Natural killer cell (primary cell): ENCODE measurements around the gene TRAK1. TPM values are rescaled to one million over a fixed set of nuclear protein-coding genes. Genes with fewer than 3 reads are reported as not detected.

Experiments used
- ATAC-seq, 3 donors: fragments of 150-1000 bp in 2 of 3; fragments of 200-7000 bp in 1 of 3; cut with Tn5 transposase; 1 replicate in 1 of 3; 2 replicates in 2 of 3; pipeline ENCODE4 v1.10.0; 2021; ENCODE audit warnings: mild to moderate bottlenecking in 2 of 3, moderate library complexity in 2 of 3
- DNase-seq, 2 donors: peaks; one replicate each; pipeline versions ENCODE4 v3.0.0 to v3.0.0-alpha.2; 2013 to 2021; ENCODE audit warnings: mixed read lengths in 1 of 2
- H3K27ac ChIP-seq: one replicate; pipeline ENCODE4 v1.5.1; 2013; ENCODE audit warnings: mild to moderate bottlenecking, low read length
- H3K27me3 ChIP-seq: one replicate; pipeline ENCODE4 v1.6.1; 2013; ENCODE audit warnings: low read length; ENCODE audit not compliant: control insufficient read depth, insufficient read depth
- H3K36me3 ChIP-seq: one replicate; pipeline ENCODE4 v1.6.1; 2013; ENCODE audit warnings: low read length; ENCODE audit not compliant: control insufficient read depth, insufficient read depth
- H3K4me1 ChIP-seq: one replicate; pipeline ENCODE4 v1.6.1; 2013; ENCODE audit warnings: low read length; ENCODE audit not compliant: control insufficient read depth, insufficient read depth
- H3K4me3 ChIP-seq: one replicate; pipeline ENCODE4 v1.5.1; 2013; ENCODE audit warnings: low read length
- H3K9me3 ChIP-seq: one replicate; pipeline ENCODE4 v1.6.1; 2013; ENCODE audit warnings: low read length; ENCODE audit not compliant: control insufficient read depth, insufficient read depth
- H3K27ac Mint-ChIP-seq, 2 donors: one replicate each; pipeline ENCODE4 v1.8.0; 2022; ENCODE audit warnings: mild to moderate bottlenecking in 2 of 2, mixed read lengths in 2 of 2, moderate library complexity in 1 of 2
- H3K27me3 Mint-ChIP-seq, 2 donors: one replicate each; pipeline ENCODE4 v1.8.0; 2022; ENCODE audit warnings: low read depth in 2 of 2, mixed read lengths in 2 of 2
- H3K36me3 Mint-ChIP-seq: one replicate; pipeline ENCODE4 v1.8.0; 2022; ENCODE audit warnings: mixed read lengths
- H3K4me1 Mint-ChIP-seq, 2 donors: one replicate each; pipeline ENCODE4 v1.8.0; 2022; ENCODE audit warnings: mixed read lengths in 2 of 2
- H3K4me3 Mint-ChIP-seq: one replicate; pipeline ENCODE4 v1.8.0; 2022; ENCODE audit warnings: mild to moderate bottlenecking, moderate library complexity, mixed read lengths
- H3K9me3 Mint-ChIP-seq, 2 donors: one replicate each; pipeline ENCODE4 v1.8.0; 2022; ENCODE audit warnings: mixed read lengths in 2 of 2
- WGBS: methylation state at CpG from one replicate; pipeline ENCODE4 v1.1.7; 2013; ENCODE audit warnings: missing lambda C conversion rate; ENCODE audit not compliant: insufficient coverage; 5-methylcytosine and 5-hydroxymethylcytosine counted together
- intact Hi-C: fragments of 100-400 bp; cut with micrococcal nuclease; formaldehyde crosslinking; loops from one replicate; pipeline ENCODE4 v1.14.2; 2022
- total RNA-seq, 4 donors: library from RNA; stranded (reverse); fragments of 120-200 nt in 1 of 4; gene quantifications; one replicate each; pipeline versions ENCODE4 v1.2.3 to v1.2.4, GENCODE V29; 2013 to 2022
- TF ChIP-seq, protein P1 (sequence below): fragments of 200-600 bp; IDR thresholded peaks from one replicate; pipeline ENCODE4 v1.8.0; 2022; ENCODE audit warnings: antibody characterized with exemption

The TRAK1 gene
- total RNA-seq, 3 donors from 2014 or later (not counting 1 experiment from before 2014, with no cell fraction given): 30.7 to 31.8 (median 31.8) TPM

DNA sequence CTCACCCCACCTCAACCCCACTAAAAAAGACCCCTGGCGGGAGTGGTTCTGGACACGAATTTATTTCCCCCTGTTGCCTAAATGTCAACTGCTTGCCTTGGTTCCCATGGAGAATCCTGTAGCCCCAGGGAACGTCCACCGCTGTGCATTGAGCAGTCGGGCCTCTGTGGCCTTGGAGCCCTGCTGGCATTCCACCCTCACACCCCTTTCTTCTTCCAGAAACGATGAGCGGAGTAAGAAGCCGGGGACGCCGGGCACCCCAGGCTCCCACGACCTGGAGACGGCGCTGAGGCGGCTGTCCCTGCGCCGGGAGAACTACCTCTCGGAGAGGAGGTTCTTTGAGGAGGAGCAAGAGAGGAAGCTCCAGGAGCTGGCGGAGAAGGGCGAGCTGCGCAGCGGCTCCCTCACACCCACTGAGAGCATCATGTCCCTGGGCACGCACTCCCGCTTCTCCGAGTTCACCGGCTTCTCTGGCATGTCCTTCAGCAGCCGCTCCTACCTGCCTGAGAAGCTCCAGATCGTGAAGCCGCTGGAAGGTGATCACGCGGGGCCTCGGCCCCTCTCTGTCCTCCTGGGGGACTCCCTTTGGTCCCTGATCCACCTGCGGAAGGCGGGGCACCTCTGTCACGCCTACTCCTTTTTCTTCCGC lies 111.2 kb downstream of the TRAK1 start:
- TF ChIP-seq, protein P1, sequence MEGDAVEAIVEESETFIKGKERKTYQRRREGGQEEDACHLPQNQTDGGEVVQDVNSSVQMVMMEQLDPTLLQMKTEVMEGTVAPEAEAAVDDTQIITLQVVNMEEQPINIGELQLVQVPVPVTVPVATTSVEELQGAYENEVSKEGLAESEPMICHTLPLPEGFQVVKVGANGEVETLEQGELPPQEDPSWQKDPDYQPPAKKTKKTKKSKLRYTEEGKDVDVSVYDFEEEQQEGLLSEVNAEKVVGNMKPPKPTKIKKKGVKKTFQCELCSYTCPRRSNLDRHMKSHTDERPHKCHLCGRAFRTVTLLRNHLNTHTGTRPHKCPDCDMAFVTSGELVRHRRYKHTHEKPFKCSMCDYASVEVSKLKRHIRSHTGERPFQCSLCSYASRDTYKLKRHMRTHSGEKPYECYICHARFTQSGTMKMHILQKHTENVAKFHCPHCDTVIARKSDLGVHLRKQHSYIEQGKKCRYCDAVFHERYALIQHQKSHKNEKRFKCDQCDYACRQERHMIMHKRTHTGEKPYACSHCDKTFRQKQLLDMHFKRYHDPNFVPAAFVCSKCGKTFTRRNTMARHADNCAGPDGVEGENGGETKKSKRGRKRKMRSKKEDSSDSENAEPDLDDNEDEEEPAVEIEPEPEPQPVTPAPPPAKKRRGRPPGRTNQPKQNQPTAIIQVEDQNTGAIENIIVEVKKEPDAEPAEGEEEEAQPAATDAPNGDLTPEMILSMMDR: no peak
- DNase-seq (no peak), ATAC-seq (no peak)
- Mint-ChIP-seq H3K27me3 (no peaks in the 10 kb centered on the region), H3K4me1 (no peaks in the 10 kb centered on the region), H3K36me3 (peaks cover 36% of the 10 kb centered on the region), H3K4me3 (no peak overlapping the region), H3K9me3 (no peaks in the 10 kb centered on the region), H3K27ac (no peak overlapping the region)
- Histone ChIP-seq H3K27me3 (no peaks in the 10 kb centered on the region), H3K27ac (no peak overlapping the region), H3K4me1 (no peaks in the 10 kb centered on the region), H3K36me3 (peaks cover 60% of the 10 kb centered on the region), H3K4me3 (no peak overlapping the region), H3K9me3 (no peaks in the 10 kb centered on the region)
- 96% methylated on average over 35 of the region's 35 CpGs for WGBS
- intact Hi-C loops: no loop called here

DNA sequence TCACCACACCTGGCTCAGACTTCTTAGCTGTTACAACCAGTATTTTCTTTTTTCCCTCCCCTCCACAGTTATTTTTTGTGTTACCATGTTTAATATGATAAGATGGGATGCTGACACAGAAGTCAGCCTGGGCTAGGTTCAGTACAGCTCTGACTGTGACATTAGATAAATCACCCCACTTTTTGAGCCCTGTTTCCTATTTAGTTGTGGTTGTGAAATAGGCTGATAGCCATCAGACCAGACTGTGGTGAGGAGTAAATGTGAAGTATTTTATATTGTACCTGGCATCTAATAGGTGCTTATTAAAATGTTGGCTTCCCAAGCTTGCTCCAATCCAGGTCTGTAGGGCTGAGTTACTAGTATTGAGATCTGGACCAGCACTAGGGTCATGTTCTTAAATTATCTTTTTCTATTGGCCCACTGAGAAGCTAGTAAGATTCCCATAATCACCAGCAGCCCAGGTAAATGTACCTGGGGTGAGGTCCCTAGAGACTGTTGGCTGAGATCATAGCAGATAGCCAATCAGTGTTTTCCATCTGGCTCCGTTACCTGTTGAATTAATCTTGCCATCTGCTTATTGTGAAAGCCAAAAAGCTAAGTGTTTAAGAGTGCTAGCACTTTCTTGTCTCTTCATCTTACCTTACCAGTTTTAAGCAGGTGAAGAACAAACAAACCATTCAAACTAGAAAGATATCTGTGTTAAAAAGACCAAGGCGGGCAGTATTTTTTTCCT lies 113.9 kb downstream of the TRAK1 start:
- no peaks in the 10 kb centered on the region for H3K4me1 ChIP-seq
- intact Hi-C loops: no loop called here
- no peaks in the 10 kb centered on the region for H3K4me1 Mint-ChIP-seq
- H3K9me3 Mint-ChIP-seq: no peaks in the 10 kb centered on the region
- no peaks in the 10 kb centered on the region for H3K9me3 ChIP-seq
- peaks cover 49% of the 10 kb centered on the region for H3K36me3 ChIP-seq
- H3K36me3 Mint-ChIP-seq: peaks cover 29% of the 10 kb centered on the region
- H3K4me3 ChIP-seq: no peak overlapping the region
- WGBS: 100% methylated on average over 1 of the region's 2 CpGs
- no peaks in the 10 kb centered on the region for H3K27me3 ChIP-seq
- TF ChIP-seq, protein P1: no peak
- ATAC-seq (no peak), DNase-seq (no peak)
- H3K27ac Mint-ChIP-seq: no peak overlapping the region
- H3K27me3 Mint-ChIP-seq: no peaks in the 10 kb centered on the region
- no peak overlapping the region for H3K4me3 Mint-ChIP-seq
- no peak overlapping the region for H3K27ac ChIP-seq

DNA sequence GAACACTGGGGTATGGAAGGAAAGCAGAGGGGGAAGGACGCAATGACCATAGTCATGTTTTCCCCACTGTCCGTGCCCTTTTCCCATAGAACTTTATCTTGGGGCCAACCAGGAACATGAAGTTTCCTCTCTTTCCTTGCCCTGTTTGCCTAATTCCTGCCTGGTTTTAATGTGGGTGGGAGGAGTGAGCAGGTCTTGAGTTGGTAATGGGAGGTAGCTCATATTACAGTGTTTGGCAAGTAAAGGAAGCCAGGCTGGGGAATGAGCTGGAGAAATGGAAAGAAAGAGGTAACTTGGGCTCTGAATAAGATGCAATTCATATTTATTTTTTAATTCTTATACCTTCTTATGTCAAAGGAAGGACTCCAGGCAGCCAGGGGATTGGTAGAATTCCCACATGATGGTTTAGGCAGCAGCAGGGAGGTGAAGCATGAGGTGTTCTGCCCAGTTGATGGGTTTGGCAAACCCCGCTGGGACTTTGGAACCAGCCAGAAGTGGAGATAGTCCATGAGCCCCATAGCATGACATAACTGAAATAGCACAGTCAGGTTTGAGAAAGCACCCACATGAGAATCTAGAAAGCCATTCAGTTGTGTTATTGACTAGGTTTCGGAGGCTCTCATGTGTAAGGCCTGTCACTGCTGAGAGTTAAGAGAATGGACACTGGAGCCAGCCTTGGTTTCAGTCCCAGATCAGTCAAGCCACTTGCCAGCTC lies 114.8 kb downstream of the TRAK1 start:
- peaks cover 49% of the 10 kb centered on the region for H3K36me3 ChIP-seq
- peaks cover 21% of the 10 kb centered on the region for H3K36me3 Mint-ChIP-seq
- no peak overlapping the region for H3K4me3 ChIP-seq
- ATAC-seq (no peak), DNase-seq (no peak)
- no peaks in the 10 kb centered on the region for H3K27me3 ChIP-seq
- H3K4me1 ChIP-seq: no peaks in the 10 kb centered on the region
- TF ChIP-seq, protein P1: no peak
- no peaks in the 10 kb centered on the region for H3K9me3 ChIP-seq
- H3K9me3 Mint-ChIP-seq: no peaks in the 10 kb centered on the region
- no peak overlapping the region for H3K27ac ChIP-seq
- H3K4me3 Mint-ChIP-seq: no peak overlapping the region
- WGBS: 100% methylated on average over 4 of the region's 4 CpGs
- H3K27me3 Mint-ChIP-seq: no peaks in the 10 kb centered on the region
- H3K27ac Mint-ChIP-seq: no peak overlapping the region
- intact Hi-C loops: no loop called here
- H3K4me1 Mint-ChIP-seq: no peaks in the 10 kb centered on the region
